ENCODE results near the gene CACNB4. TPM values are rescaled to one million over a fixed set of nuclear protein-coding genes. Genes with fewer than 3 reads are reported as not detected.

The CACNB4 gene
- 1 to 10 TPM in 2 of 4 donors, under 1 TPM in 2; 0.20 to 1.6 (median 0.90) TPM for total RNA-seq

DNA sequence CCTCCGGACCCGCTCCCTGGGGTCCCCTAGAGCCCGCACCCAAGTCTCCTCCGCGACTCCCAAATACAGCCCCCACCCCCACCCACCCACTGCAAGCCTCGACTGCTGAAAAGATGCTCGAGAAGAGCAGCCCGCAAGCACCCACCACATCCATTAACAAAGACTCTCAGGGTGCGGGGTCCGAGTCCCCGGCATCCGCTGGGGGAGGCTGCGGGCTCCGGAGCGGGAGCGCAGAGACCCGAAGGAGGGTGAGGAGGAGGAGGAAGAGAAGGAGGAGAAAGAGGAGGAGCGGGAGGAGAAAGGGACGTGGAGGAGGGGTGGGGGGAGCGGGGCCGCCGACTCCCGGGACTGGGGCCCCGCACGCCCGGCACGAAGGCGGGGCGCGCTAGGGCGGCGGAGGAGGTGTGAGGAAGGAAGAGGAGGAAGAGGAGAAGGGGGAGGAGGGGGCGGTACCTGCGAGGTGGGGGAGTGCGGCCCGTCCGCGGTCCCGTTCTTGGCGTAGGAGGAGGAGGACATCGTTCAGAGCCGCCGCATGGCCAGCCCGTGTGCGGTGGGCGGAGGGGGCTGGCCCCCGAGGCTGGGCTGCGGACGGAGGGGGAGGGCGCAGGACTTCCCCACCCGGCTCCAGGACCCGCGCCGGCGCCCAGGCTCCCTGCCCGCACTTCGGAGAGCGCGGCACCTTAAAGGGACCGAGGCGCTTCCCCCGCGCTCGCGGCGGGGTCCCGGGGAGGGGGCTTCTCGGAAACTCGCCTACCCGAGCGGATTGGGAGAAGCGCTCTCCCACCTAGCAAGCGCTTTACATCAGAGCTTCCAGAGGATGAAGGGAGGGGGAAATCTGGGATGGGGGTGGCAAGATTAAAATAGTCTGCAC is at the start of gene CACNB4:
Gene CACNB4, minus strand, starts transcription at position 549 of the 871 bp plus-strand sequence.
- H3K36me3 ChIP-seq: no peaks in the 10 kb centered on the region
- peak within 1 kb of the TSS in 2 of 4 donors; percentile 6 to 15 for H3K27ac ChIP-seq
- in situ Hi-C loops (cut with MboI; ENCODE audit: low pct_ligation_motif_present in 1 of 4, low pct_unique_long_range_greater_than_20kb in 1 of 4, low sequenced_read_pairs in 3 of 4): no loop called here
- H3K27me3 ChIP-seq: peaks cover 84% of the 10 kb centered on the region
- 0 to 1% methylated on average over 11 to 68 of the region's 73 CpGs for WGBS, 2 donors (ENCODE audit: low coverage in 1 of 2)
- no peak for TF ChIP-seq EP300 (IDR thresholded peaks at IDR 0.05; ENCODE audit: low read depth)
- no peak for TF ChIP-seq POLR2A (IDR thresholded peaks at IDR 0.05)
- TF ChIP-seq, protein P1, sequence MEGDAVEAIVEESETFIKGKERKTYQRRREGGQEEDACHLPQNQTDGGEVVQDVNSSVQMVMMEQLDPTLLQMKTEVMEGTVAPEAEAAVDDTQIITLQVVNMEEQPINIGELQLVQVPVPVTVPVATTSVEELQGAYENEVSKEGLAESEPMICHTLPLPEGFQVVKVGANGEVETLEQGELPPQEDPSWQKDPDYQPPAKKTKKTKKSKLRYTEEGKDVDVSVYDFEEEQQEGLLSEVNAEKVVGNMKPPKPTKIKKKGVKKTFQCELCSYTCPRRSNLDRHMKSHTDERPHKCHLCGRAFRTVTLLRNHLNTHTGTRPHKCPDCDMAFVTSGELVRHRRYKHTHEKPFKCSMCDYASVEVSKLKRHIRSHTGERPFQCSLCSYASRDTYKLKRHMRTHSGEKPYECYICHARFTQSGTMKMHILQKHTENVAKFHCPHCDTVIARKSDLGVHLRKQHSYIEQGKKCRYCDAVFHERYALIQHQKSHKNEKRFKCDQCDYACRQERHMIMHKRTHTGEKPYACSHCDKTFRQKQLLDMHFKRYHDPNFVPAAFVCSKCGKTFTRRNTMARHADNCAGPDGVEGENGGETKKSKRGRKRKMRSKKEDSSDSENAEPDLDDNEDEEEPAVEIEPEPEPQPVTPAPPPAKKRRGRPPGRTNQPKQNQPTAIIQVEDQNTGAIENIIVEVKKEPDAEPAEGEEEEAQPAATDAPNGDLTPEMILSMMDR (IDR thresholded peaks at IDR 0.05): no peak
- no peak for TF ChIP-seq POLR2AphosphoS5 (IDR thresholded peaks at IDR 0.05)
- intact Hi-C loops (cut with DNase I; ENCODE audit: low total_unique reads): no loop called here
- no peak for DNase-seq
- no peaks in the 10 kb centered on the region for H3K9me3 ChIP-seq
- peak within 1 kb of the TSS; percentile 42 to 65 (median 56) for H3K4me3 ChIP-seq
- H3K4me1 ChIP-seq: peaks cover 12 to 28% (median 18%) of the 10 kb centered on the region in 4 donors

DNA sequence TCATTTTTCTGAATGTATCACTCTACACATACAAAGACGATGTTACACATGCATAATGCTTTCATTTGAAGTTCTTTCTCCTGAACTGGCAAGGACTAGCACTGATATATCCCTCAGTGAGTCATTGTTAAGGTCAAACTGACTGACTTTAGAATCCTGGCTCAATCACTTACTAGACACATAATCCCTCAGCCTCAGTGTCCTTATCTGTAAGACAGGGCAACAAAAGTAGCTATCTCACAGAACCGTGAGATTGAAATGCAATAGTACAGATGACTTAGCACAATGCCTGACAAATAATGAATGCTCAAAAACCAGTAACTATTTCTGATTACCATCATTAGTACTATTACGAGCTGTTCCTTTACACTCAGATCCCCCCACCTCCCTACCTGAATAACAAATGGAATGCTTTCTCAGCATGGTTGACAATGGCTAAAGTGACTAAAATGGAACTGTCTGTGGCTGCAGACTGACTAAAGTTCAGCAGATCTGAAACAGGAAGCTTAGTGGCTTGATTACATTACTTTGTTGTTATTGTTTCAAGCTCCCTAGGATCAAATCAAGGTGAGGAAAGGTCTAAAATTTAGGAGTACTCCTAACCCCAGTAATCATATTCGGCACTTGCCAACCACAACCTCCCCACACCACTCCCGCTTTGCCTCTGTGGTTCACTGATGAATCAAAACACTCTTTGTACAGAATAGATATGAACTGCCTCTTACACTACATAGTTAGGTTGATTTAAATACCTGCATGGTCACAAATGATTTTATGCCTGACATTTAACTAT is 35.8 kb upstream of the CACNB4 start:
- Histone ChIP-seq H3K9me3 (no peaks in the 10 kb centered on the region), H3K27me3 (no peaks in the 10 kb centered on the region), H3K36me3 (peaks cover 0 to 8% (median 0%) of the 10 kb centered on the region in 4 donors), H3K4me1 (peaks cover 0 to 8% (median 0%) of the 10 kb centered on the region in 4 donors), H3K27ac (no peak overlapping the region), H3K4me3 (no peak overlapping the region)
- in situ Hi-C loops (cut with MboI; ENCODE audit: low pct_ligation_motif_present in 1 of 4, low pct_unique_long_range_greater_than_20kb in 1 of 4, low sequenced_read_pairs in 3 of 4) (no loop called here), intact Hi-C loops (cut with DNase I; ENCODE audit: low total_unique reads) (no loop called here)
- 73 to 75% methylated on average over 4 to 5 of the region's 5 CpGs for WGBS, 2 donors (ENCODE audit: low coverage in 1 of 2)
- TF ChIP-seq EP300 (IDR thresholded peaks at IDR 0.05; ENCODE audit: low read depth): no peak
- no peak for TF ChIP-seq POLR2A (IDR thresholded peaks at IDR 0.05)
- TF ChIP-seq POLR2AphosphoS5 (IDR thresholded peaks at IDR 0.05): no peak
- TF ChIP-seq, protein P1 (IDR thresholded peaks at IDR 0.05): no peak
- DNase-seq: no peak

DNA sequence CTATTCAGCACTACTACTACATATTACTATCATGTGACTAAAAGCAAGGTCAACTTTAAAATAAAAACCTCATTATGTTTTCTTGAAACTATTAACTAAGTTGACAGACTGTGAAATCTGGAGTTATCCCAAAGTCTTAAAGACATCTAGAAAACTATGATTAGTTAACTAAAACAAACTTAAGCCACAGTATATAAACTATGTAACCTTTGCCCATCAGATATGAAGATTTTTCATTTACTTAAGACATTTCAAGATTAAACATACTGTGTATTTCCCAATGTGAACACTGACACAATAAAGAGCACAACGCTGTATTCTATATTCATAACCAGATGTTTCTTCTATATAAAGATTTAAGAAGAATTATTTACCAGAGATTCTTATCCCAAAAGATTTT is 33.5 kb upstream of the CACNB4 start:
- H3K27me3 ChIP-seq: no peaks in the 10 kb centered on the region
- H3K4me3 ChIP-seq: no peak overlapping the region
- no peaks in the 10 kb centered on the region for H3K9me3 ChIP-seq
- H3K4me1 ChIP-seq: peaks cover 0 to 18% (median 3%) of the 10 kb centered on the region in 4 donors
- 38 to 43% methylated on average over 1 of the region's 1 CpG for WGBS, 2 donors (ENCODE audit: low coverage in 1 of 2)
- TF ChIP-seq EP300 (IDR thresholded peaks at IDR 0.05; ENCODE audit: low read depth): no peak
- TF ChIP-seq, protein P1 (IDR thresholded peaks at IDR 0.05): no peak
- TF ChIP-seq POLR2A (IDR thresholded peaks at IDR 0.05): no peak
- TF ChIP-seq POLR2AphosphoS5 (IDR thresholded peaks at IDR 0.05): no peak
- in situ Hi-C loops (cut with MboI; ENCODE audit: low pct_ligation_motif_present in 1 of 4, low pct_unique_long_range_greater_than_20kb in 1 of 4, low sequenced_read_pairs in 3 of 4) (no loop called here), intact Hi-C loops (cut with DNase I; ENCODE audit: low total_unique reads) (no loop called here)
- H3K27ac ChIP-seq: no peak overlapping the region
- no peak for DNase-seq
- H3K36me3 ChIP-seq: no peaks in the 10 kb centered on the region

DNA sequence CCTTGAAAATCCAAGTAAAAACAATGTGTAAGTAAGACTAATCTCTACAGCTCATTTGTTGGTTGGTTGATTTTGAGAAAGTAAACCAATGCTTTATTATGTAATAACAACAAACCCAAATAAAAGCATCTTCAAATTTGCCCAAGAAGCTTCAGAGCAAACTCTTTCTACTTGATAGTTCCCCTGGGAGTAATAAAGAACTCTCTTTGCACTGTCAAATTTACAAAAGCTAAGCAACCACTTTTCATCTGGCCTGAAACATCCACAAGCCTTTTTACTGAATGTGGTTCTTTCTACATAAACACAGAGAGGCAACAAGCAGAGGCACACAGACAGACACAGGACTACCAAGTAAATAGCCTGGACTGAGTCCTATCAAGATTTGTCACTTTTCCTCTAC is 28.8 kb upstream of the CACNB4 start:
- DNase-seq: no peak
- TF ChIP-seq, protein P1 (IDR thresholded peaks at IDR 0.05): no peak
- TF ChIP-seq EP300 (IDR thresholded peaks at IDR 0.05; ENCODE audit: low read depth) (no peak), POLR2AphosphoS5 (IDR thresholded peaks at IDR 0.05) (no peak), POLR2A (IDR thresholded peaks at IDR 0.05) (no peak)
- peaks cover 0 to 12% (median 3%) of the 10 kb centered on the region in 4 donors for H3K36me3 ChIP-seq
- no peaks in the 10 kb centered on the region for H3K27me3 ChIP-seq
- intact Hi-C loops (cut with DNase I; ENCODE audit: low total_unique reads) (no loop called here), in situ Hi-C loops (cut with MboI; ENCODE audit: low pct_ligation_motif_present in 1 of 4, low pct_unique_long_range_greater_than_20kb in 1 of 4, low sequenced_read_pairs in 3 of 4) (no loop called here)
- no peaks in the 10 kb centered on the region for H3K9me3 ChIP-seq
- H3K4me3 ChIP-seq: no peak overlapping the region
- H3K27ac ChIP-seq: no peak overlapping the region
- peaks cover 0 to 16% (median 3%) of the 10 kb centered on the region in 4 donors for H3K4me1 ChIP-seq
